Measurements from ENCODE around the gene SV2C.
"Not testable (repeated sequence)": the region's sequence is repeated elsewhere in the genome, so short reads cannot be mapped to it uniquely, and the experiment has no call there.

Gene SV2C

DNA sequence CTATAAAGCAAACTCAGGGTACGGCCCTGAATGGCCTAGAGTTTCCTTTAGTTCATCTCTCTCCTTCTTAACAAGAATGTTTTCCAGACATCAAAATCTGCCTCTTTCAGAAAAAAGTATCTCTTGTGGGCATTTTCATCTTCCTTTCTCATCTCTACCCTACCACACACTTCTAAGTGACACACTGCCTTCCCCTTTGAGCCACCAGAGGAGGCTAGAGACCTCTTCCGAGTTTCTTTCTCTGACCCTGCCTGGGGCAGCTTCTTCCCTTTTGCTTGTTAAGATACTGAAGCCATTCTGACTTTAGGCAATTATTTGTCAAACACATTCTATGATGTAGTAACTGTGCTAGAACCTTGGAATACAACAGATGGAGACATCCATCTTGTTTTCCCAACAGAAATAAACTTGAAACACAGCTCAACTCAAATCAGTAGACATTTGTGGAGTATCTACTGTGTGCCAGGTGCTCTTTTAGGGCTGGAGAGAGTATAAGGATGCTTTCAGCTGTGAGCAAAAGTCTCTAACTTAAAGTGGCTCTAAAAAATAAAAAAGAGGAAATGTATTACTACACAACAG is 8.6 kb upstream of the SV2C start:
- Histone ChIP-seq H3K36me3 (ENCODE audit: control insufficient read depth in 1 of 2, insufficient read depth in 2 of 2, low read length in 2 of 2) (no peaks in the 10 kb centered on the region), H3K9ac (ENCODE audit: low read depth in 1 of 2, low read length in 2 of 2) (no peak overlapping the region), H3K4me1 (ENCODE audit: control insufficient read depth in 1 of 2, insufficient read depth in 2 of 2, low read length in 2 of 2) (no peaks in the 10 kb centered on the region), H3K9me3 (ENCODE audit: control insufficient read depth in 1 of 2, low read length in 2 of 2) (no peaks in the 10 kb centered on the region), H3K27me3 (ENCODE audit: control insufficient read depth in 1 of 2, insufficient read depth in 2 of 2, low read length in 2 of 2) (peaks cover 0 to 19% of the 10 kb centered on the region in 2 donors), H3K27ac (ENCODE audit: low read depth, low read length) (no peak overlapping the region), H3K4me3 (ENCODE audit: low read depth in 1 of 2, low read length in 2 of 2) (no peak overlapping the region)

DNA sequence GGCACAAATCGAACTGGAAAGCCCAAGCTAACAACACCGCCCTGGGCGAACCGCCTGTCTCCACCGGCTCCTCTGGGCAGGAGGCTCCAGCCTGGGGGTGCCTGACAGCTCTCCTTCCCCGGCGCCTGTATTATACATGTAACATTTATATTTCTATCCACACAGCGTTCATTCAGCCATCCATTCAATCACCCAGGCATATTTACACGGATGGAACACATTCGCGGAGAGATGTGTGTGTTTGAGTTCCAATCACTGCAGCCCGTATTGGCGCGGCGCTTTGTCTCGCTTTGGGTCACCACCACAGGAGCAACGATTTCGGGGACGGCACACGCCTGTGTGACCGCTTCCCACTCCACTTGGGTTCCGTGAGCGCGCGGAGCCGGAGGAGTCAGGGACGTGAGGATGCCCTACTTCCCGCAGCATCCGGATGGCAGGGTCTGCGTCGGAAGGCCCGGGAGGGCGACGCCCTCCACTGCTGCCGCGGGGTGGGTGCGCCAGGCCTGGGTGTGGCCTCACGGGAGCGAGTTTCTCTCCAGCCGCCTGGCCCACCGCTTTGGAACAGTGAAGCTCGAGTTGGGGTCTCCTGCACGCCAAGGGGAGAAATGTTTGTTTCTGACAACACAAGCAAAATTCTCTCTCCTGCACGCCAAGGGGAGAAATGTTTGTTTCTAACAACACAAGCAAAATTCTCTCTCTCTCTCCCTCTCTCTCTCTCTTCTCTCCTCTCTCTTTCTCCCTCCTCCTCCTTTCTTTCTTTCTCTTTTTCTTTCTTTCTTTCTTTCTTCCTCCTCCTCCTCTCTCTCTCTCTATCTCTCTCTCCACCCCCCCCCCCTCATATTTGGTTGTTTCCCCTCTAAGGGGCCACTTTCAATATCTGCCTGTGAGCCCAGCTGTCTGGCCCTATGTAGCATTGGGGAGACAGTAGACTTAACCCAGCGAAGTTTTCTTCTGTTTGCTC is 1.1 kb upstream of the SV2C start:
- Histone ChIP-seq H3K27ac (ENCODE audit: low read depth, low read length) (no peak overlapping the region), H3K4me1 (ENCODE audit: control insufficient read depth in 1 of 2, insufficient read depth in 2 of 2, low read length in 2 of 2) (peaks cover 7 to 12% of the 10 kb centered on the region in 2 donors), H3K36me3 (ENCODE audit: control insufficient read depth in 1 of 2, insufficient read depth in 2 of 2, low read length in 2 of 2) (no peaks in the 10 kb centered on the region), H3K9me3 (ENCODE audit: control insufficient read depth in 1 of 2, low read length in 2 of 2) (no peaks in the 10 kb centered on the region), H3K4me3 (ENCODE audit: low read depth in 1 of 2, low read length in 2 of 2) (no peak overlapping the region), H3K9ac (ENCODE audit: low read depth in 1 of 2, low read length in 2 of 2) (no peak overlapping the region), H3K27me3 (ENCODE audit: control insufficient read depth in 1 of 2, insufficient read depth in 2 of 2, low read length in 2 of 2) (peaks cover 48 to 70% of the 10 kb centered on the region in 2 donors)

DNA sequence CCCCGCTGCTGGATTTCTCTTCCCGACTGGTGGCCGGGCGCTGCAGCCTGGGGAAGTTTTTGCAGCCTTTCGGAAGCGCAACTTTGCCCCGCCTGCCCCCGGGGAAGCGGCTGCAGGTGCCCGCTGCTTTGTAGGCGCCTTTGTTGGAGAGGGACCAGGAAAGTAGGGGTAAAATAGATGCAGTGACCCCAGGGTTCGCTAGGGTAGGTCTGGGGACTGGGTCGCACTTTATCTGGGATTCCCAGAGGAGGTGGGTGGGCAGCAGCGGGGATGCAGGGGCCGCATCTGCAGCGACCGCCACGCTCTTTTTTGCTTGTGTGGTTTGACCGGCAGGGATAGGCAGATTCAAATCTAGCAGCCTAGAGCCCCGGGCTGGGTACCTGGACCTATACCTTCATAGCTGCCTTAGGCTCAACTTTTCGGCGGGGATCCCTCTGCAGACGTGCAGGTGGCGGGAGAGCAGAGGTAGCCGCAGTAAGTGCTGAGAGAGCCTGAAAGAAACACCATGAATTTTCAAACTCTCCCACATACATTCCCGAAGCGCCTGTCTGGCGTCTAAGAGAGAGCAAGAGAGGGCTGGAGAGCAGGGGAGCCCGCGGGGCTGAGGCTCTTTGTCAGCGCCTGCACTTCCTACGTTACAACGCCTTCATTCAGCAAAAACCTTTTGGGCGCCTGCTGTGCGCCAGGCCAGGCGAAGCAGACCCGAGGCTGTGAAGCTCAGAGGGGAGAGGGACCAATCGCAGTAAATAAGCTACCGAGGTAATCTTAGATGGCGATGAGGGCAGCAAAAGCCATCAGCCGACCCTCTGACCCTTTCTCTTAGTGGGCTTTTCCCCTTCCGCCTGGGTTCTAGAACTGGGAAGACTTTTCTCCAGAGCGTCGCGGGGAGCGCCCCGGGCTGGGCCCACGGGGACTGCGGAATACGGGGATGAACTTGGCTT is 642 bp downstream of the SV2C start:
- Histone ChIP-seq H3K9me3 (ENCODE audit: control insufficient read depth in 1 of 2, low read length in 2 of 2) (no peaks in the 10 kb centered on the region), H3K36me3 (ENCODE audit: control insufficient read depth in 1 of 2, insufficient read depth in 2 of 2, low read length in 2 of 2) (no peaks in the 10 kb centered on the region), H3K9ac (ENCODE audit: low read depth in 1 of 2, low read length in 2 of 2) (no peak overlapping the region), H3K27ac (ENCODE audit: low read depth, low read length) (no peak overlapping the region), H3K27me3 (ENCODE audit: control insufficient read depth in 1 of 2, insufficient read depth in 2 of 2, low read length in 2 of 2) (peaks cover 52 to 60% of the 10 kb centered on the region in 2 donors), H3K4me1 (ENCODE audit: control insufficient read depth in 1 of 2, insufficient read depth in 2 of 2, low read length in 2 of 2) (peaks cover 7 to 12% of the 10 kb centered on the region in 2 donors), H3K4me3 (ENCODE audit: low read depth in 1 of 2, low read length in 2 of 2) (peak overlapping the region in 1 of 2 donors; percentile 38)

DNA sequence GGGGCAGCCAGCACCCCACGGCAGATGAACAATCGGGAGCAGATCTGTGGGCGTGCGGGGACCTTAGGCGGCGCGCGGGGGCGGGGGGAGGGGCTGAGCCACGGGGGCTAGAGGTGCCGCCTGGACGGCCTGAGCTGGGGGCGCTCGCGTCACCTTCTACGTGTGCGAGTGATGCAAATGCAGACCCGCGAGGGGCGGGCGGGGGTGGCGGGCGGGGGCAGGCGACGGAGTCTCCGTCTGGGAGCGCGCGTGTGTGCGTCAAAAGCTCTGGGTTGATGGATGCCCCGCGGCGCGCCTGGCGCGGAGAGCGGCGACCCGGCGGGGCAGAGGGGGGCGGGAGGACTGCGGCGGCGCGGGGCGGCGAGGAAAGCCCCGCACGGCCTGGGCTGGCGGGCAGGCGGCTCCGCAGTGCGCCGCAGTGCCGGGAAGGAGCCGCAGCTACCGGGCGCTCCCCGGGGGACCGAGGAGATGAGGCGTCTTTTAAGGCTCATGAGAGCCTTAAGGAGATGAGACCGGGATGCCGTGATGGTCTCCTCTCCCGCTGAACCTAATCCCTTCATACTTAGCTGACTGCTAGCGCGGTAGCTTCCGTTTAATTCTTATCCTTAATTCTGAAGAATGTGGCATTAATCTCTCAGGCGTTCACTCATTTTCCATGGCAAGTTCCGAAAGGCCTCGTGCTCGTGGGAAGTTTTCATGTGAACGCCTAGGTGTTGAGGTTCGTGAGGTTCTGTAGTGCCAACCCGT is 1.5 kb downstream of the SV2C start:
- no peak overlapping the region for H3K9ac ChIP-seq (ENCODE audit: low read depth in 1 of 2, low read length in 2 of 2)
- H3K4me3 ChIP-seq (ENCODE audit: low read depth in 1 of 2, low read length in 2 of 2): no peak overlapping the region
- no peaks in the 10 kb centered on the region for H3K36me3 ChIP-seq (ENCODE audit: control insufficient read depth in 1 of 2, insufficient read depth in 2 of 2, low read length in 2 of 2)
- H3K4me1 ChIP-seq (ENCODE audit: control insufficient read depth in 1 of 2, insufficient read depth in 2 of 2, low read length in 2 of 2): peaks cover 7 to 12% of the 10 kb centered on the region in 2 donors
- peaks cover 52 to 60% of the 10 kb centered on the region in 2 donors for H3K27me3 ChIP-seq (ENCODE audit: control insufficient read depth in 1 of 2, insufficient read depth in 2 of 2, low read length in 2 of 2)
- H3K9me3 ChIP-seq (ENCODE audit: control insufficient read depth in 1 of 2, low read length in 2 of 2): no peaks in the 10 kb centered on the region
- no peak overlapping the region for H3K27ac ChIP-seq (ENCODE audit: low read depth, low read length)

GRCh38 chr5:76085243-76085579 is 2.0 kb downstream of the SV2C start:
- H3K27me3 ChIP-seq (ENCODE audit: control insufficient read depth in 1 of 2, insufficient read depth in 2 of 2, low read length in 2 of 2): peaks cover 52 to 60% of the 10 kb centered on the region in 2 donors
- H3K27ac ChIP-seq (ENCODE audit: low read depth, low read length): no peak overlapping the region
- H3K36me3 ChIP-seq (ENCODE audit: control insufficient read depth in 1 of 2, insufficient read depth in 2 of 2, low read length in 2 of 2): no peaks in the 10 kb centered on the region
- H3K9ac ChIP-seq (ENCODE audit: low read depth in 1 of 2, low read length in 2 of 2): no peak overlapping the region
- peaks cover 7 to 12% of the 10 kb centered on the region in 2 donors for H3K4me1 ChIP-seq (ENCODE audit: control insufficient read depth in 1 of 2, insufficient read depth in 2 of 2, low read length in 2 of 2)
- no peak overlapping the region for H3K4me3 ChIP-seq (ENCODE audit: low read depth in 1 of 2, low read length in 2 of 2)
- H3K9me3 ChIP-seq (ENCODE audit: control insufficient read depth in 1 of 2, low read length in 2 of 2): no peaks in the 10 kb centered on the region

DNA sequence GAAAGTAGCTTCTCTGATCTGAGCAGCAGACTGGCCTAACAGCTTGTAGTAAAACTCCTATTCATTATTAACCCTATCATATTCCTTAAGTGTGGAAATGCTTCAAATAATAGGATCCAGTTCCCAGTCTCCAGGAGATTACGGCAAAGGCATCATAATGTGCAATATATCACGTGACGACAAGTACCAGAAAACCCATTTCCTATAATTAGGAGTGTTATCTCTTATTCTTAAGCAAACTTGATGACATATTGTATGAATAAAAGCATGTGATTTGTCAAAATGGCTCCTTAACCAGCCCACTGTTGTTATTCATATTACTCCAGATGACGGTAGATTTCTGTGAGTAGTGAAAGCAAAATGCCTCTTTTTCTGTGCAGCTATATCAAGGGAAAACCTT is 2.9 kb downstream of the SV2C start:
- H3K4me1 ChIP-seq (ENCODE audit: control insufficient read depth in 1 of 2, insufficient read depth in 2 of 2, low read length in 2 of 2): peaks cover 7 to 12% of the 10 kb centered on the region in 2 donors
- H3K4me3 ChIP-seq (ENCODE audit: low read depth in 1 of 2, low read length in 2 of 2): no peak overlapping the region
- H3K9ac ChIP-seq (ENCODE audit: low read depth in 1 of 2, low read length in 2 of 2): no peak overlapping the region
- peaks cover 43 to 55% of the 10 kb centered on the region in 2 donors for H3K27me3 ChIP-seq (ENCODE audit: control insufficient read depth in 1 of 2, insufficient read depth in 2 of 2, low read length in 2 of 2)
- H3K36me3 ChIP-seq (ENCODE audit: control insufficient read depth in 1 of 2, insufficient read depth in 2 of 2, low read length in 2 of 2): no peaks in the 10 kb centered on the region
- no peaks in the 10 kb centered on the region for H3K9me3 ChIP-seq (ENCODE audit: control insufficient read depth in 1 of 2, low read length in 2 of 2)
- no peak overlapping the region for H3K27ac ChIP-seq (ENCODE audit: low read depth, low read length)

DNA sequence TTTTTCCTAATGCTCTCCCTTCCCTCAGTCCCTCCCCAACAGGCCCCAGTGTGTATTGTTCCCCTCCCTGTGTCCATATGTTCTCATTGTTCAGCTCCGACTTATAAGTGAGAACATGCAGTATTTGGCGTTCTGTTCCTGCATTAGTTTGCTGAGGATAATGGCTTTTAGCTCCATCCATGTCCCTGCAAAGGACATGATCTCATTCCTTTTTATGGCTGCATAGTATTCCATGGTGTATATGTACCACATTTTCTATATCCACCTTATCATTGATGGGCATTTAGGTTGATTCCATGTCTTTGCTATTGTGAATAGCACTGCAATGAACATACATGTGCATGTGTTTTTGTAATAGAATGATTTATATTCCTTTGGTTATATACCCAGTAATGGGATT is 6.0 kb downstream of the SV2C start:
- H3K27ac ChIP-seq (ENCODE audit: low read depth, low read length); H3K9me3 ChIP-seq (ENCODE audit: control insufficient read depth in 1 of 2, low read length in 2 of 2); H3K4me3 ChIP-seq (ENCODE audit: low read depth in 1 of 2, low read length in 2 of 2); H3K4me1 ChIP-seq (ENCODE audit: control insufficient read depth in 1 of 2, insufficient read depth in 2 of 2, low read length in 2 of 2); H3K36me3 ChIP-seq (ENCODE audit: control insufficient read depth in 1 of 2, insufficient read depth in 2 of 2, low read length in 2 of 2); H3K9ac ChIP-seq (ENCODE audit: low read depth in 1 of 2, low read length in 2 of 2): not testable (repeated sequence)
- H3K27me3 ChIP-seq (ENCODE audit: control insufficient read depth in 1 of 2, insufficient read depth in 2 of 2, low read length in 2 of 2): peaks cover 17 to 26% of the 10 kb centered on the region in 2 donors

- Histone ChIP-seq H3K9ac (ENCODE audit: low read depth in 1 of 2, low read length in 2 of 2) (no peak overlapping the region), H3K9me3 (ENCODE audit: control insufficient read depth in 1 of 2, low read length in 2 of 2) (no peaks in the 10 kb centered on the region), H3K4me1 (ENCODE audit: control insufficient read depth in 1 of 2, insufficient read depth in 2 of 2, low read length in 2 of 2) (no peaks in the 10 kb centered on the region), H3K27me3 (ENCODE audit: control insufficient read depth in 1 of 2, insufficient read depth in 2 of 2, low read length in 2 of 2) (peaks cover 4 to 9% of the 10 kb centered on the region in 2 donors), H3K36me3 (ENCODE audit: control insufficient read depth in 1 of 2, insufficient read depth in 2 of 2, low read length in 2 of 2) (no peaks in the 10 kb centered on the region), H3K4me3 (ENCODE audit: low read depth in 1 of 2, low read length in 2 of 2) (no peak overlapping the region), H3K27ac (ENCODE audit: low read depth, low read length) (no peak overlapping the region)
Measured at GRCh38 chr5:76091351-76091750, 8.2 kb downstream of the SV2C start.

DNA sequence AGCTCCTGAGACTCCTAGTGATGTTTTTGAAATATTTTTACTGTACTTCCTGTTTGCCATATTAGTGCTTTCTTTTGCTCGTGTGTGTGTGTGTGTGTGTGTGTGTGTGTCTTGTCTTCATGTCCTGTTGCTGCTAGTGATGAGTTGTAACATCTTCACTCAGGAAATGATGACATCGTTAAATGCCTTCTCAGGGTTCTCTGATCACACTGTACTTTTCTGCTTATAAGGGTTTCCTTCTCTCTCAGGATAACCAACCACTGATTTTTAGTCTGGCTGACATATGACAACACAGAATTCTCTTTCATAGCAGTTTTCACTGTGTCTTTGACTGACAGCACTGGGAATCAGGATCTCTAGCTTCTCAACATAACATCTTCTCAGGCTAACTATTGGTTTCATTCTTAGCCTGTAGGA is 16.1 kb downstream of the SV2C start:
- Histone ChIP-seq H3K27ac (ENCODE audit: low read depth, low read length) (no peak overlapping the region), H3K4me1 (ENCODE audit: control insufficient read depth in 1 of 2, insufficient read depth in 2 of 2, low read length in 2 of 2) (peaks cover 0 to 2% of the 10 kb centered on the region in 2 donors), H3K9me3 (ENCODE audit: control insufficient read depth in 1 of 2, low read length in 2 of 2) (no peaks in the 10 kb centered on the region), H3K4me3 (ENCODE audit: low read depth in 1 of 2, low read length in 2 of 2) (no peak overlapping the region), H3K9ac (ENCODE audit: low read depth in 1 of 2, low read length in 2 of 2) (no peak overlapping the region), H3K27me3 (ENCODE audit: control insufficient read depth in 1 of 2, insufficient read depth in 2 of 2, low read length in 2 of 2) (no peaks in the 10 kb centered on the region), H3K36me3 (ENCODE audit: control insufficient read depth in 1 of 2, insufficient read depth in 2 of 2, low read length in 2 of 2) (no peaks in the 10 kb centered on the region)
